OCI-M2 (cell line): ENCODE data around the gene ZC3H6.
"Not testable (repeated sequence)": the region's sequence is repeated elsewhere in the genome, so short reads cannot be mapped to it uniquely, and the experiment has no call there.

ENCODE experiments used
- DNase-seq: peaks from one replicate; lab custom pipeline; 2025; ENCODE audit not compliant: unreplicated experiment; lab: John Stamatoyannopoulos, UW

The ZC3H6 gene

GRCh38 chr2:112277596-112278220 lies 2.3 kb downstream of the ZC3H6 start:
- no peak for DNase-seq

- DNase-seq = not testable (repeated sequence)
Observed at GRCh38 chr2:112282066-112282465, 6.7 kb downstream of the ZC3H6 start.

- not testable (repeated sequence) for DNase-seq
Observed at GRCh38 chr2:112283535-112283934, 8.1 kb downstream of the ZC3H6 start.

- no peak for DNase-seq
Observed at GRCh38 chr2:112290088-112290487, 14.7 kb downstream of the ZC3H6 start.

GRCh38 chr2:112290648-112291047 lies 15.3 kb downstream of the ZC3H6 start:
- DNase-seq = no peak

- DNase-seq = no peak
Observed at GRCh38 chr2:112293636-112294401, 18.4 kb downstream of the ZC3H6 start.

GRCh38 chr2:112295407-112296078 lies 20.1 kb downstream of the ZC3H6 start:
- DNase-seq = no peak

- DNase-seq = no peak
Observed at GRCh38 chr2:112296407-112296806, 21.0 kb downstream of the ZC3H6 start.

GRCh38 chr2:112301171-112301584 lies 25.8 kb downstream of the ZC3H6 start:
- DNase-seq = peak; percentile 21

GRCh38 chr2:112301973-112302372 lies 26.6 kb downstream of the ZC3H6 start:
- no peak for DNase-seq

- DNase-seq = peak; percentile 12
Observed at GRCh38 chr2:112304298-112304941, 29.0 kb downstream of the ZC3H6 start.

- no peak for DNase-seq
Observed at GRCh38 chr2:112305132-112305531, 29.7 kb downstream of the ZC3H6 start.

GRCh38 chr2:112310906-112311305 lies 35.5 kb downstream of the ZC3H6 start:
- DNase-seq = no peak

GRCh38 chr2:112311932-112312331 lies 36.5 kb downstream of the ZC3H6 start:
- no peak for DNase-seq

GRCh38 chr2:112312821-112313220 lies 37.4 kb downstream of the ZC3H6 start:
- DNase-seq = no peak

GRCh38 chr2:112314856-112315255 lies 39.5 kb downstream of the ZC3H6 start:
- DNase-seq = no peak

- no peak for DNase-seq
Observed at GRCh38 chr2:112317303-112318158, 42.1 kb downstream of the ZC3H6 start.

GRCh38 chr2:112318515-112318914 lies 43.1 kb downstream of the ZC3H6 start:
- no peak for DNase-seq

GRCh38 chr2:112321375-112322320 lies 46.3 kb downstream of the ZC3H6 start:
- DNase-seq = no peak
